ENCODE data around the gene CD1C. TPM values are rescaled to one million over a fixed set of nuclear protein-coding genes. Genes with fewer than 3 reads are reported as not detected.

Gene CD1C
- total and polyA plus RNA-seq, 9 of the 15 experiments (the other 6 are each of a cell fraction or from before 2014, with no cell fraction given): not detected

DNA sequence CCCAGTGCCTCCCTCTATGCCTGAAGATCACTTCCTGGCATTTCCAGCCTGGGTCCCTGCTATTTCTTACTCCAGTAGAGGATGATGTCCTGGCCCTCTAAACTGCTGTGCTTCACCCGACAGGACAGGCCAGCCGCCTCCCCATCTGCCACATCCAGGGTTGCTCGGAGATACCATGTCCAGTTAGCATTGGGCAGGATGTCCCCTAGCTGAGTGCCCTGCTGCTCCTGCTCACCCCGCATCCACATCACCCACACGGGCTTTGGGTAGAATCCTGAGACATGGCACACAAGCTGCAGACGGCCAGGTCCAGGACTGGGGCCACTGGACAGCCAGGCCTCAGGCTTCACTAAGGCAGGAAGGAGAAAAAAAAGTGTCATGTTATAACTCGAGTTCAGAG, 39.6 kb downstream of the CD1C start:
- no peaks in the 10 kb centered on the region for H3K27me3 ChIP-seq (ENCODE audit: control insufficient read depth in 2 of 2, insufficient read depth in 2 of 2, low read length in 2 of 2)
- no peaks in the 10 kb centered on the region for H3K36me3 ChIP-seq (ENCODE audit: control insufficient read depth, insufficient read depth, low read length)
- no peaks in the 10 kb centered on the region for H3K9me1 ChIP-seq (ENCODE audit: control insufficient read depth, insufficient read depth, low read length)
- H3K79me2 ChIP-seq (ENCODE audit: control insufficient read depth, insufficient read depth, low read length): no peaks in the 10 kb centered on the region
- H3K27ac ChIP-seq (ENCODE audit: extremely low read depth, low read depth, low read length): no peak overlapping the region
- FAIRE-seq (no peak), DNase-seq (ENCODE audit: extremely low read depth in 1 of 4, low spot score in 3 of 4) (no peak), ATAC-seq (no peak)
- ChIA-PET CTCF (ENCODE audit: low intra/inter-chr PET ratio) (interaction anchor here (0.6 kb wide), 1 partner anchor 1905 kb away, joined by 3 read pairs; no protein-coding TSS in a partner anchor), POLR2A (no interaction called here)
- no peaks in the 10 kb centered on the region for H4K20me1 ChIP-seq (replicated peaks; ENCODE audit: control insufficient read depth, insufficient read depth, low read length)
- intact Hi-C loops (cut with micrococcal nuclease): no loop called here
- H3K9ac ChIP-seq (ENCODE audit: insufficient read depth in 1 of 2, low read depth in 2 of 2, low read length in 2 of 2): no peak overlapping the region
- no peaks in the 10 kb centered on the region for H3K9me3 ChIP-seq (replicated peaks; ENCODE audit: control insufficient read depth, insufficient read depth, low read depth, low read length)
- in situ Hi-C loops (cut with MboI): no loop called here
- BruUV-seq (replicated peaks): no TSS peak
- no peaks in the 10 kb centered on the region for H3K4me1 ChIP-seq (replicated peaks in 1 of 2; ENCODE audit: control insufficient read depth in 2 of 2, insufficient read depth in 2 of 2, low read length in 2 of 2)
- H3K4me3 ChIP-seq: no peak overlapping the region
- H2AFZ ChIP-seq (ENCODE audit: low read depth, low read length): no peak overlapping the region
- H3K4me2 ChIP-seq (ENCODE audit: insufficient read depth, low read length): no peak overlapping the region
- WGBS (ENCODE audit: insufficient coverage, low coverage, missing lambda C conversion rate): 0% methylated on average over 7 of the region's 7 CpGs
- TF ChIP-seq SOX6 (IDR thresholded peaks at IDR 0.05) (no peak), GABPB2 (CRISPR knock-in tag; conservative IDR thresholded peaks at IDR 0.05) (no peak), ZNF507 (tag; conservative IDR thresholded peaks at IDR 0.05) (no peak), RAD21 (CRISPR knock-in tag; conservative IDR thresholded peaks at IDR 0.05 in 1 of 2, IDR thresholded peaks at IDR 0.05 in 1 of 2) (no peak), ZNF764 (CRISPR knock-in tag; IDR thresholded peaks at IDR 0.05; ENCODE audit: low read depth) (no peak), ZNF395 (CRISPR knock-in tag; IDR thresholded peaks at IDR 0.05) (no peak), ZNF143 (CRISPR knock-in tag; IDR thresholded peaks at IDR 0.05) (no peak), SIN3B (IDR thresholded peaks at IDR 0.05; ENCODE audit: low read depth) (no peak), ZNF277 (CRISPR knock-in tag; IDR thresholded peaks at IDR 0.05; ENCODE audit: borderline replicate concordance) (no peak), RHOXF2B (CRISPR knock-in tag; conservative IDR thresholded peaks at IDR 0.05) (no peak), ZNF583 (CRISPR knock-in tag; IDR thresholded peaks at IDR 0.05) (no peak), ILF3 (IDR thresholded peaks at IDR 0.05; ENCODE audit: borderline replicate concordance) (no peak), ZNF592 (IDR thresholded peaks at IDR 0.05) (no peak)
- TF ChIP-seq, protein P1, sequence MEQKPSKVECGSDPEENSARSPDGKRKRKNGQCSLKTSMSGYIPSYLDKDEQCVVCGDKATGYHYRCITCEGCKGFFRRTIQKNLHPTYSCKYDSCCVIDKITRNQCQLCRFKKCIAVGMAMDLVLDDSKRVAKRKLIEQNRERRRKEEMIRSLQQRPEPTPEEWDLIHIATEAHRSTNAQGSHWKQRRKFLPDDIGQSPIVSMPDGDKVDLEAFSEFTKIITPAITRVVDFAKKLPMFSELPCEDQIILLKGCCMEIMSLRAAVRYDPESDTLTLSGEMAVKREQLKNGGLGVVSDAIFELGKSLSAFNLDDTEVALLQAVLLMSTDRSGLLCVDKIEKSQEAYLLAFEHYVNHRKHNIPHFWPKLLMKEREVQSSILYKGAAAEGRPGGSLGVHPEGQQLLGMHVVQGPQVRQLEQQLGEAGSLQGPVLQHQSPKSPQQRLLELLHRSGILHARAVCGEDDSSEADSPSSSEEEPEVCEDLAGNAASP (IDR thresholded peaks at IDR 0.05): no peak
- TF ChIP-seq, protein P2, sequence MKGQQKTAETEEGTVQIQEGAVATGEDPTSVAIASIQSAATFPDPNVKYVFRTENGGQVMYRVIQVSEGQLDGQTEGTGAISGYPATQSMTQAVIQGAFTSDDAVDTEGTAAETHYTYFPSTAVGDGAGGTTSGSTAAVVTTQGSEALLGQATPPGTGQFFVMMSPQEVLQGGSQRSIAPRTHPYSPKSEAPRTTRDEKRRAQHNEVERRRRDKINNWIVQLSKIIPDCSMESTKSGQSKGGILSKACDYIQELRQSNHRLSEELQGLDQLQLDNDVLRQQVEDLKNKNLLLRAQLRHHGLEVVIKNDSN (CRISPR knock-in tag; IDR thresholded peaks at IDR 0.05): no peak
